Activated T-helper 9 cell treated with anti-CD3 and anti-CD28 coated beads, Interleukin-2, amount 50 U/mL, for 16 hours (primary cell): Measurements from ENCODE around the gene PLA2G12B.
"Not testable (repeated sequence)": the region's sequence is repeated elsewhere in the genome, so short reads cannot be mapped to it uniquely, and the experiment has no call there.

Experiments
- DNase-seq: peaks from one replicate; pipeline ENCODE4 v3.0.0-alpha.2; 2020; ENCODE audit warnings: low read depth

PLA2G12B gene

DNA sequence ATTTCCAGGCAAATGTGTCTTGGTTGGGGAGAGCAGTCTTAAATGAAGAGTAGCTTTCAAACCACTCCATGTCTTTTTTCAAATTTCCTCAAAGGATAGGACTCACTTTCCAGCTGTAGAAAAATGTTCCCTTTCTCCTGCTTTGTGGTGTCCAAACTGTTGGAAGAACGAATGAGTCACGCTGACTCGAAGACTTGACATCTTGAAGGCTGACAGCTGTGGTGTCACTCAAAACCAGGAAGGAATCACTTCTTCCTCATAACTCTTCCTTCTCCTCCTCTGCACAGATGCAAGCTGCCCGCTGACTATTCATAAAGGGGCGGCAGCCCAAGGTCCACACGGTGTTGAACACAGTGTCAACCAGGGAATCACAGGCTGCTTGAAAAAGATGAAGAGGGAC lies 19.2 kb downstream of the PLA2G12B start:
- DNase-seq: no peak

DNA sequence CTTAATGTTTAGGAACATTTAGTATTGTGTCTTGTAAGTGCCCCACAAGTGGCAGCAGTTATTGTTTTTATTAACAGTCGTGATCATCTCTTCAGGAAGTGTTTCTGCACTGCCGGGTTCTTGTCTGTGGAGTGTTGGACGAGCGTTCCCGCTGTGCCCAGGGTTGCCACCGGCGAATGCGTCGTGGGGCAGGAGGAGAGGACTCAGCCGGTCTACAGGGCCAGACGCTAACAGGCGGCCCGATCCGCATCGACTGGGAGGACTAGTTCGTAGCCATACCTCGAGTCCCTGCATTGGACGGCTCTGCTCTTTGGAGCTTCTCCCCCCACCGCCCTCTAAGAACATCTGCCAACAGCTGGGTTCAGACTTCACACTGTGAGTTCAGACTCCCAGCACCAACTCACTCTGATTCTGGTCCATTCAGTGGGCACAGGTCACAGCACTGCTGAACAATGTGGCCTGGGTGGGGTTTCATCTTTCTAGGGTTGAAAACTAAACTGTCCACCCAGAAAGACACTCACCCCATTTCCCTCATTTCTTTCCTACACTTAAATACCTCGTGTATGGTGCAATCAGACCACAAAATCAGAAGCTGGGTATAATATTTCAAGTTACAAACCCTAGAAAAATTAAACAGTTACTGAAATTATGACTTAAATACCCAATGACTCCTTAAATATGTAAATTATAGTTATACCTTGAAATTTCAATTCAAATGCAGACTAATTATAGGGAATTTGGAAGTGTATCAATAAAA lies 22.2 kb downstream of the PLA2G12B start:
- DNase-seq: no peak

- no peak for DNase-seq
These were observed 24.3 kb downstream of the PLA2G12B start for GRCh38 chr10:72930276-72930675.

DNA sequence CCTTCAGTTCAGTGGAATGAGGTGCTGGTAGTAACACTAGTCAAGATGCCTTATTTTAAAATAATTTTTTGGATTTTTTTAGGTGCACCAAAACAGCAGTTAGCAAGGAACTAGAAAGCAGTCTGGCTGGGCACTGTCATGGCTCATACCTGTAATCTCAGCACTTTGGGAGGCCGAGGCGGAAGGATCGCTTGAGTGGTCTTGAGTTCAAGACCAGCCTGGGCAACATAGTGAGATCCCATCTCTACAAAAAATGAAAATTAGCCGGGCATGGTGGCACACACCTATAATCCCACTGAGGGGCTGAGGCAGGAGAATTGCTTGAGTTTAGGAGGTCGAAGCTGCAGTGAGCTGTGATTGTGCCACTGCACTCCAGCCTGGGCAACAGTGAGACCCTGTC lies 25.8 kb downstream of the PLA2G12B start:
- DNase-seq: no peak

DNA sequence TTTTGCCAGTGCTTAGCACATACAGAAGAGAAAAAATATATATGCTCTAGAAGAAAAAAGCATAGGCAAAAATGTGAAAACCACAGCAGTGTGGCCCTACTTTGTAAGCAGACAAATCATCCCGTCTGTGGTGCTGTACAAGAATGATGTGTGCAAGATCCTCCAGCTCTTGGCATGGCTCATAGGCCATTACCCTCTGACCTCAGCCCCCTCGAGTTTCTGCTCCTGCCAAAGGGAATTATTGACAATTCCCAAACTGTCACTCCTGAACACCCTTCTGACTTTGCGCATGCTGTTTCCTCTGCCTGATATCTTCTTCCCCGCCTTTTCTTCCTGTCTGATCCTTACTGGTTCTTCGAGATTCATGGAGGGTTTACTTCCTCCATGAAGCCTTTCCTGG lies 27.1 kb downstream of the PLA2G12B start:
- no peak for DNase-seq

GRCh38 chr10:72925951-72926465 lies 28.6 kb downstream of the PLA2G12B start:
- DNase-seq: no peak

DNA sequence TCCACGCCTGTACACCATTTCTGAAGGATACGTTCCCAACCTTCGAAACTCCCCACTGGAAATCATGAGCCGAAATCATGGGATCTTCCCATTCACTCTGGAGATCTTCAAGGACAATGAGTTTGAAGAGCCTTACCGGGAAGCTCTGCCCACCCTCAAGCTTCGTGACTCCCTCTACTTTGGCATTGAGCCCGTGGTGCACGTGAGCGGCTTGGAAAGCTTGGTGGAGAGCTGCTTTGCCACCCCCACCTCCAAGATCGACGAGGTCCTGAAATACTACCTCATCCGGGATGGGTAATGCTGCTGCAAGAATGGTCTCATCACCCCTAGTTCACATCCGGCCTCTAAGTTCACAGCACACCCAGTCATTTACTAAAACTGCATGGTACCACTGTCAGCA lies 30.3 kb downstream of the PLA2G12B start:
- DNase-seq: no peak

DNA sequence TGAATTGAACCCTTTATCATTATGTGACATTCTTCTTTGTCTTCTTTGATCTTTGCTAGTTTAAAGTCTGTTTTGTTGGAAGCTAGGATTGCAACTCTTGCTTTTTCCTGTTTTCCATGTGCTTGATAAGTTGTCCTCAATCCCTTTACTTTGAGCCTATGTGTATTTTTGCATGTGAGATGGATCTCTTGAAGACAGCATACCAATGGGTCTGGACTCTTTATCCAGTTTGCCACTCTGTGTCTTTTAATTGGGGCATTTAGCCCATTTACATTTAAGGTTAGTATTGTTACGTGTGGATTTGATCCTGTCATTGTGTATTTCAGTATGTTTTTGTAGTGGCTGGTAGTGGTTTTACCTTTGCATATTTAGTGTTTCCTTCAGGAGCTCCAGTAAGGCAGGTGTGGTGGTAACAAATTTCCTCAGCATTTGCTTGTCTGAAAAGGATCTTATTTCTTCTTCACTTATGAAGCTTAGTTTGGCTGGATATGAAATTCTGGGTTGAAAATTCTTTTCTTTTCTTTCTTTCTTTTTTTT lies 33.4 kb downstream of the PLA2G12B start:
- DNase-seq: not testable (repeated sequence)

DNA sequence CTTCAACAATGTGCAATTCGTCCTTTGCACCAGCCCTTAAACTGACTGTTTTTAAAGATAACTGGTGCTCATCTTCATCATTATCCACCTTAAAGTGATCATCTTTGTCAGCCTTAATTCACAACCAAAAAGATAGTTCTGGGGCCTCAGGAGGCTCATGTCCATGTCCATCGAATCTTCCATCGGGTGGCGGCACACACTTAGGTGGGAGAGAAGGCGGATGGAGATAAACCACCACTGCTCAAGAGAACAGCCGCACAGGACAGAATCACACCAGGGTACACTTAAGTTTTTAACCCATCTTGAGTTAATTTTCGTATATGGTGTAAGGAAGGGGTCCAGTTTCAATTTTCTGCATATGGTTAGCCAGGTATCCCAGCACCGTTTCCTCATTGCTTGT lies 36.3 kb downstream of the PLA2G12B start:
- no peak for DNase-seq

- not testable (repeated sequence) for DNase-seq
These were observed 36.7 kb downstream of the PLA2G12B start for GRCh38 chr10:72917803-72918332.

DNA sequence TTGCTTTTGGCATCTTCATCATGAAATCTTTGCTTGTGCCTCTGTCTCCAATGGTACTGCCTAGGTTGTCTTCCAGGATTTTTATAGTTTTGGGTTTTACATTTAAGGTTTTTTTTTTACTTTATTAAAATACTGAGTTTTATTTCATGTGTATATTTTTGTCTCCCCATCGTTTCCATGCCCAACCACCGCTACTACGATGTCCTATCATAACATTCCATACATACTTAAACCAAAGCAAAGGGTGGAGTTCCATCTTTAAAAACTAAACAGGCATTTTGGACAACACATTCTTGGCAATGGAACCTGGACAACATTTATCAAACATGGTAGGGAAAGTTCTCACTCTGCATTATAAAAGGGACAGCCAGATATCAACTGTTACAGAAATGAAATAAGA lies 37.4 kb downstream of the PLA2G12B start:
- not testable (repeated sequence) for DNase-seq

- DNase-seq: no peak
These were observed 41.3 kb downstream of the PLA2G12B start for GRCh38 chr10:72913287-72913686.

GRCh38 chr10:72912736-72913135 lies 41.9 kb downstream of the PLA2G12B start:
- DNase-seq: no peak

DNA sequence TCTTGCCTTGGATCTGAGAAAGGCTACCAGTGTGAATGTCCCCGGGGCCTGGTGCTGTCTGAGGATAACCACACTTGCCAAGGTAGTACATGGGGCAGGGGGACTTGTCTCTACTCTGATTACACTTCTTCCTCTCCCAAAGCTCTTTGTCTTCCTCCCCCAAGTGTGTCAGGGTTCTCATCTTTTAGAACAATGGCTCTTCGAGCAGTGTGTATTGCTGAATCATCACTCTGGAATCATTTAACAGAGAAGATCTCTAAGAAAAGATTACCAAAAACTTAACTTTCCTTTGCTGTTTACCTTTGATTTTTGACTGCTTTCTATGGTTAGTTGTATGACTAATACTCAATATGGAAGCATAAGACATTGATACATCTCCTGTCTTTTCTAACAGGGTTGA lies 42.8 kb downstream of the PLA2G12B start:
- no peak for DNase-seq

GRCh38 chr10:72910705-72911104 lies 43.9 kb downstream of the PLA2G12B start:
- no peak for DNase-seq

DNA sequence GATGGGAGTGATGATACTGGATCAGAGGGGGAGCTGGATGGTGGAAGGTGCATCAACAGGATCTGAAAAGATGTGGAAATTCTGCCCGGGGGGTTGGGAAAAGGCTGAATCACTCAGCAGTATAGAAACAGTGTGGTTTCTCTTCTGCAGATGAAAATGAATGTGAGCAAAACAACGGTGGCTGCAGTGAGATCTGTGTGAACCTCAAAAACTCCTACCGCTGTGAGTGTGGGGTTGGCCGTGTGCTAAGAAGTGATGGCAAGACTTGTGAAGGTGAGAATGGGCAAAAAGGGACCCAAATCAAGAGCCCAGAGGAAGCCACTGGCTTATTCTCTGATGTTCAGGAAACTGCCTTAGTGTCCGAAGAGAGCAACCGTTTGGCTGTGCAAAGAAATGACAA lies 48.2 kb downstream of the PLA2G12B start:
- no peak for DNase-seq

DNA sequence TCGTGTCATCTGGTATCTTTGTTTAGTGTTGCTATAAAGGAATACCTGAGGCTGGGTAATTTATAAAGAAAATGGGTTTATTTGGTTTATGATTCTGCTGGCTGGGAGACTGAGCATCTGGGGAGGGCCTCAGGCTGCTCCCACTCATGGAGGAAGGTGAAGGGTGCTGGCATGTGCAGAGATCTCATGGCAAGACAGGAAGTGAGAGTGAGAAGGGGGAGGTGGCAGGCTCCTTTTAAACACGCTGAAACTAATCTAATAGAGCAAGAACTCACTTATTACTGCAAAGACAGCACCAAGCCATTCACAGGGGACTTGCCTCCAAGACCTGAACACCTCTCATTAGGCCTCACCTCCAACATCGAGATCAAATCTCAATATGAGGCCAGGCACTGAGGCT lies 49.8 kb downstream of the PLA2G12B start:
- DNase-seq: no peak

GRCh38 chr10:72903941-72904446 lies 50.6 kb downstream of the PLA2G12B start:
- not testable (repeated sequence) for DNase-seq

GRCh38 chr10:72899545-72899944 lies 55.1 kb downstream of the PLA2G12B start:
- no peak for DNase-seq

GRCh38 chr10:72898616-72899015 lies 56.0 kb downstream of the PLA2G12B start:
- DNase-seq: no peak

DNA sequence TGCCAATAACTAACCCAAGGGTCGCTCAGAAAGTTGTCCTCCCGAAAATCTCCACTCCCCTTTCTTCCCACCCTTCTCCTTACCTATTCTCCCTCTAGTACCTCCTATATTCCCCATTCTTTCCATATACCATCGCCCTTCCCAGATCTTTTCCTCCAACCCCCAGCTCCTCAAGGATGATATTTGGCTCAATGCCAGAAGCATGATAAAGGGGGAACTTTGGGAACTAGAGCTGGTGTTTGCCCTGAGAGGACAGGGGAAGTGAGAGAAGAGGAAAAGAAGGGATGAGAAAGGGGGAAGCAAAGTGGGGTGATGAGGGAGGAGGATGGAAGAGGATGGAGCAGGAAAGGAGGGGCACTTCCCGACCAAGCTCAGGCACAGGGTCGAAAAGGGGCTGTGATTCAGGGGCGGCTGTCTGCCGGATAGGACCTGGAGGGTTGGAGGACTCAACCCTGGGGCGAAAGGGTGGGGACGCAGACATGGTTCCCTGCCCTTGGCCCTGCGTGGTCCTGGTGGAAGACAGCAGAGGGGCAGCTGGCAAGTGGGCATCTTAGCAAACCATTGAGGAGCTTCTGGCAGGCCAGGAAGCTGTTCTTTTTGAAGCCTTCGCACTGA lies 59.3 kb downstream of the PLA2G12B start:
- no peak for DNase-seq

DNA sequence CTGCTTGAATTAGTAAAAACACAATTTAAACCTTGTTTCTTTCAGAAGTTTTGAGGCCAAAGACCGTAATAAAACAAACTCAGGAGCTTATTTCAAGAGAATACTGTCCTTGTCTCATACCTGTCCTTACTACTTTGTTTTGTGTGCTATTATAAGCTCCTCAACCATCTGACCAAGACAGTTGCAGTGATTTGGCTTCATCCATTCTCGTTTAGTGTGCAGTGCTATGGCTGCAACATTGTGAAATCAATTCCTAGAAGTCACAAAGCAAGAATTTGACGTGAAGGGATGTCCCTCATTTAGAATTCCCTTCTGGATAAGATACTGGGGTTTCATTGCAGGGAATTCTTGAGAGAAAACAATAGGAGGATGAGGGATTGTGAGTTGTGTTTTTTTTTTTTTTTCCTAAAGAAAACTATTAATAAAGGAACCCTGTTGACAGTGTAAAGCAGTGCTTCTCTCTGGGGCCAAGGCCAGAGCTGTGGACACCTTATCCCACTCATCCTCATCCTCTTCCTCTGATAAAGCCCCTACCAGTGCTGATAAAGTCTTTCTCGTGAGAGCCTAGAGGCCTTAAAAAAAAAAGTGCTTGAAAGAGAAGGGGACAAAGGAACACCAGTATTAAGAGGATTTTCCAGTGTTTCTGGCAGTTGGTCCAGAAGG lies 61.3 kb downstream of the PLA2G12B start, which contains the start of gene OIT3:
TSS of gene OIT3 (plus strand) at position 604 of the 663 bp plus-strand sequence. CDS start 60 bp downstream, outside the sequence.
- no peak for DNase-seq
